ENCODE data around the gene BAIAP2. TPM values are rescaled to one million over a fixed set of nuclear protein-coding genes. Genes with fewer than 3 reads are reported as not detected.
A peak's percentile ranks its signal among the peaks of the same experiment; 100 is the strongest.

BAIAP2 gene
- total and polyA plus RNA-seq, 2 donors (not counting 3 experiments of a cell fraction or from before 2014, with no cell fraction given): 12.3 to 18.6 TPM

DNA sequence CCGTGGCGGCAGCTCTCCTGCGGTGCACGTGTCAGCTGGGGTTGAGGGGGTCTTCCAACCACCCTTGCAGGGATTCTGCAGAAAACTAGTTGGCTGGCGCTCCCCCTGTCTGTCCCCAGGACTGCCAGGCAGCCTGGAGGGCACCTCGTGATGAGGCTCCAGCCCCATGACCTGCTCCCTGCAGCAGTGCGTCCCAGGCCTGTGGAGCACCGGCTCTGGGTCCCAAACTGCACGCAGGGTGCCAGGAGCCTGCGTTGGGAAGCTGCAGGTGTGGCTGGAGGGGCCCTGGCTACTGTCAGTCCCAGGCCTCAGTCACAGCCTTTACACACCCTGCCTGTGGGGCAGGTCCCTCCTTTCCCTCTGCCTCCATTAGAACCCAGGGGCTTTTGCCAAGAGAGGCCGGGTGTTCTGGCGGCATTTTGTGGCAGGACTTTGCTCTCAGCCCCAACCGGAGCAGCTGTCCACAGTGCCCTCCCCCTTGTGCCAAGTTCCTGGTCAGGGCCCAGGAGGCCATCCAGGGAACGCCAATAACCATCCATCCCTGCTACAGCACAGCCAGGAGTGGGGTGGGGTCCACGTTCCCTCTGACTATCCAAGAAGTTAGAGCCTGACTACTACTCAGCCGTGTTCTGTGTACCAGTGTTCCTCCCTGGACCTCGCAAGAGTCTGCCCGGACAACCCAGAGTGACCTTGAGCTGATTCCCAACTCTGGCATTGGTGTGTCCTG lies 34.2 kb upstream of the BAIAP2 start:
- H3K36me3 ChIP-seq (ENCODE audit: control insufficient read depth in 2 of 2, extremely low read depth in 1 of 2, insufficient read depth in 2 of 2, low read length in 2 of 2): peaks cover 0 to 35% of the 10 kb centered on the region in 2 experiments
- peaks cover 3% of the 10 kb centered on the region for H3K4me1 ChIP-seq (ENCODE audit: control insufficient read depth, extremely low read depth, insufficient read depth, low read length)
- H3K4me3 ChIP-seq (replicated peaks in 1 of 3; ENCODE audit: insufficient read depth in 1 of 3, low read depth in 1 of 3, low read length in 3 of 3): no peak overlapping the region
- DNase-seq (ENCODE audit: low read depth, low spot score) (no peak), FAIRE-seq (no peak)
- no peak overlapping the region for H3K4me2 ChIP-seq (ENCODE audit: insufficient read depth, low read length)
- TF ChIP-seq POLR2A (IDR thresholded peaks at IDR 0.05; ENCODE audit: low read depth, low read length) (no peak), POLR2AphosphoS5 (IDR thresholded peaks at IDR 0.05; ENCODE audit: insufficient read depth, low read depth, low read length) (peak; percentile 19)
- peaks cover 14 to 22% of the 10 kb centered on the region in 2 experiments for H3K27me3 ChIP-seq (ENCODE audit: control insufficient read depth in 2 of 2, insufficient read depth in 2 of 2, low read length in 2 of 2)
- CTCF ChIA-PET: no interaction called here
- POLR2A ChIA-PET: no interaction called here
- no peaks in the 10 kb centered on the region for H4K20me1 ChIP-seq (replicated peaks; ENCODE audit: control insufficient read depth, extremely low read depth, insufficient read depth, low read length)
- H2AFZ ChIP-seq (ENCODE audit: low read depth, low read length): no peak overlapping the region
- intact Hi-C loops (cut with micrococcal nuclease) (no loop called here), dilution Hi-C loops (cut with MboI; ENCODE audit: extremely low pct_ligation_motif_present, low sequenced_read_pairs) (no loop called here)
- no peaks in the 10 kb centered on the region for H3K9me3 ChIP-seq (replicated peaks; ENCODE audit: control insufficient read depth, insufficient read depth, low read length)
- H3K9me1 ChIP-seq (replicated peaks; ENCODE audit: control insufficient read depth, extremely low read depth, insufficient read depth, low read length): no peaks in the 10 kb centered on the region
- BruUV-seq (replicated peaks): no TSS peak
- H3K79me2 ChIP-seq (ENCODE audit: control insufficient read depth, insufficient read depth, low read length): no peaks in the 10 kb centered on the region
- H3K9ac ChIP-seq (replicated peaks; ENCODE audit: extremely low read depth, insufficient read depth, low read length): no peak overlapping the region
- H3K27ac ChIP-seq (ENCODE audit: insufficient read depth, low read depth, low read length): no peak overlapping the region

DNA sequence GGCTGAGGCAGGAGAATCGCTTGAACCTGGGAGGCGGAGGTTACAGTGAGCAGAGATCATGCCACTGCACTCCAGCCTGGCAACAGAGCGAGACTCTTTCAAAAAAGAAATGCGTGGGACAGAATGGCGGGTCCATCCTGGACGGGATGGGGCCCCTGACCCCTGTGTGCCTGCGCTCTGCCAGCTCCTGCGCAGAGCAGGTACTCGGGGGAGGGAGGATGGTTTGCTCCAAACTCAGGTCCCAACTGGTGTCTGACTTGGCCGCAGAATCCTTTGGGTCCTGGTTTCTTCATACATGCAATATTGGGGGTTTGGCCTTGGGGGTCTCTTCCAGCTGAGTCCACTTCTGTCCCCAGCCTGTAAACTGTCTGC lies 33.0 kb upstream of the BAIAP2 start:
- Histone ChIP-seq H3K27me3 (ENCODE audit: control insufficient read depth in 2 of 2, insufficient read depth in 2 of 2, low read length in 2 of 2) (peaks cover 17 to 30% of the 10 kb centered on the region in 2 experiments), H3K4me3 (replicated peaks in 1 of 3; ENCODE audit: insufficient read depth in 1 of 3, low read depth in 1 of 3, low read length in 3 of 3) (no peak overlapping the region), H3K4me2 (ENCODE audit: insufficient read depth, low read length) (no peak overlapping the region), H3K79me2 (ENCODE audit: control insufficient read depth, insufficient read depth, low read length) (no peaks in the 10 kb centered on the region), H3K27ac (ENCODE audit: insufficient read depth, low read depth, low read length) (no peak overlapping the region), H3K9ac (replicated peaks; ENCODE audit: extremely low read depth, insufficient read depth, low read length) (no peak overlapping the region), H4K20me1 (replicated peaks; ENCODE audit: control insufficient read depth, extremely low read depth, insufficient read depth, low read length) (no peaks in the 10 kb centered on the region), H3K9me1 (replicated peaks; ENCODE audit: control insufficient read depth, extremely low read depth, insufficient read depth, low read length) (no peaks in the 10 kb centered on the region), H3K36me3 (ENCODE audit: control insufficient read depth in 2 of 2, extremely low read depth in 1 of 2, insufficient read depth in 2 of 2, low read length in 2 of 2) (peaks cover 0 to 26% of the 10 kb centered on the region in 2 experiments), H3K9me3 (replicated peaks; ENCODE audit: control insufficient read depth, insufficient read depth, low read length) (no peaks in the 10 kb centered on the region), H3K4me1 (ENCODE audit: control insufficient read depth, extremely low read depth, insufficient read depth, low read length) (peaks cover 3% of the 10 kb centered on the region), H2AFZ (ENCODE audit: low read depth, low read length) (no peak overlapping the region)
- CTCF ChIA-PET: no interaction called here
- FAIRE-seq (no peak), DNase-seq (ENCODE audit: low read depth, low spot score) (no peak)
- intact Hi-C loops (cut with micrococcal nuclease): no loop called here
- dilution Hi-C loops (cut with MboI; ENCODE audit: extremely low pct_ligation_motif_present, low sequenced_read_pairs): no loop called here
- no peak for TF ChIP-seq POLR2A (IDR thresholded peaks at IDR 0.05; ENCODE audit: low read depth, low read length)
- no peak for TF ChIP-seq GATA2 (IDR thresholded peaks at IDR 0.05; ENCODE audit: insufficient read depth, insufficient read length, low read depth, low read length)
- TF ChIP-seq EZH2 (IDR thresholded peaks at IDR 0.05; ENCODE audit: borderline replicate concordance, low read depth, low read length, severe bottlenecking): no peak
- TF ChIP-seq, protein P1, sequence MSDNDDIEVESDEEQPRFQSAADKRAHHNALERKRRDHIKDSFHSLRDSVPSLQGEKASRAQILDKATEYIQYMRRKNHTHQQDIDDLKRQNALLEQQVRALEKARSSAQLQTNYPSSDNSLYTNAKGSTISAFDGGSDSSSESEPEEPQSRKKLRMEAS (IDR thresholded peaks at IDR 0.05; ENCODE audit: insufficient read depth, insufficient read length): no peak
- TF ChIP-seq POLR2AphosphoS5 (IDR thresholded peaks at IDR 0.05; ENCODE audit: insufficient read depth, low read depth, low read length): no peak
- no peak for TF ChIP-seq MYC (IDR thresholded peaks at IDR 0.05; ENCODE audit: low read depth, low read length)
- no peak for TF ChIP-seq FOS (IDR thresholded peaks at IDR 0.05; ENCODE audit: borderline replicate concordance, insufficient read depth, low read length)
- TF ChIP-seq, protein P2, sequence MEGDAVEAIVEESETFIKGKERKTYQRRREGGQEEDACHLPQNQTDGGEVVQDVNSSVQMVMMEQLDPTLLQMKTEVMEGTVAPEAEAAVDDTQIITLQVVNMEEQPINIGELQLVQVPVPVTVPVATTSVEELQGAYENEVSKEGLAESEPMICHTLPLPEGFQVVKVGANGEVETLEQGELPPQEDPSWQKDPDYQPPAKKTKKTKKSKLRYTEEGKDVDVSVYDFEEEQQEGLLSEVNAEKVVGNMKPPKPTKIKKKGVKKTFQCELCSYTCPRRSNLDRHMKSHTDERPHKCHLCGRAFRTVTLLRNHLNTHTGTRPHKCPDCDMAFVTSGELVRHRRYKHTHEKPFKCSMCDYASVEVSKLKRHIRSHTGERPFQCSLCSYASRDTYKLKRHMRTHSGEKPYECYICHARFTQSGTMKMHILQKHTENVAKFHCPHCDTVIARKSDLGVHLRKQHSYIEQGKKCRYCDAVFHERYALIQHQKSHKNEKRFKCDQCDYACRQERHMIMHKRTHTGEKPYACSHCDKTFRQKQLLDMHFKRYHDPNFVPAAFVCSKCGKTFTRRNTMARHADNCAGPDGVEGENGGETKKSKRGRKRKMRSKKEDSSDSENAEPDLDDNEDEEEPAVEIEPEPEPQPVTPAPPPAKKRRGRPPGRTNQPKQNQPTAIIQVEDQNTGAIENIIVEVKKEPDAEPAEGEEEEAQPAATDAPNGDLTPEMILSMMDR (IDR thresholded peaks at IDR 0.05; ENCODE audit: extremely low read depth in 1 of 2, insufficient read depth in 1 of 2, low read depth in 1 of 2, low read length in 2 of 2): no peak
- no peak for TF ChIP-seq JUN (IDR thresholded peaks at IDR 0.05; ENCODE audit: borderline replicate concordance, insufficient read depth, insufficient read length, low read depth)
- POLR2A ChIA-PET: no interaction called here
- BruUV-seq (replicated peaks): no TSS peak

Measured in endothelial cell of umbilical vein (primary cell).